T-helper 2 cell treated with Interferon-gamma antibody and Interleukin-4, amounts not matched to agents 5 μg/mL and 100 μg/mL, for 36 hours (primary cell): Measurements from ENCODE around the gene ATRAID.
"Not testable (repeated sequence)": the region's sequence is repeated elsewhere in the genome, so short reads cannot be mapped to it uniquely, and the experiment has no call there.

Experiments used
- DNase-seq: peaks from one replicate; pipeline ENCODE4 v3.0.0; 2021; ENCODE audit warnings: low spot score
- H3K27ac Mint-ChIP-seq: one replicate; pipeline ENCODE4 v1.8.0; 2021; ENCODE audit warnings: mild to moderate bottlenecking, mixed read lengths
- H3K27me3 Mint-ChIP-seq: one replicate; pipeline ENCODE4 v1.8.0; 2021; ENCODE audit warnings: low read depth, mixed read lengths
- H3K36me3 Mint-ChIP-seq: one replicate; pipeline ENCODE4 v1.8.0; 2021; ENCODE audit warnings: low read depth, mixed read lengths
- H3K4me1 Mint-ChIP-seq: one replicate; pipeline ENCODE4 v1.8.0; 2021; ENCODE audit warnings: low read depth, mixed read lengths
- H3K4me3 Mint-ChIP-seq: one replicate; pipeline ENCODE4 v1.8.0; 2022; ENCODE audit warnings: mild to moderate bottlenecking, moderate library complexity, mixed read lengths
- H3K9me3 Mint-ChIP-seq: one replicate; pipeline ENCODE4 v1.8.0; 2021; ENCODE audit warnings: mixed read lengths

ATRAID gene

DNA sequence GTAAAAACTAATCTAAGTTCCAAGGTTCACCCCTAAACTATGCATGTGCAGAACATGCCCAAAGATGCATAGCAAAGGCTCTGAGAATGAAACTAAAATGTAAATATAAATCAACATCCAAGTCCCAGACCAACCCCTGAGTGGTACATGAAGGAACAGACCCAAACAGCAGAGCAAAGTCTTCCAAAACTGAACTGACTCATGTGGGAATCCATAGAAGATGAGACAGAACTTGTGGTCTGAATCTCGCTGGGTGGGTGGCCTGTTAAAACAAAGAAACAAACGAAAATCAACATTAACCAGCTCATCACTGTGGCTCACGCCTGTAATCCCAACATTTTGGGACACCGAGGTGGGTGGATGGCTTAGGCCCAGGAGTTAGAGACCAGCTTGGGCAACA is 29.5 kb upstream of the ATRAID start:
- Mint-ChIP-seq H3K27me3 (peaks cover 45% of the 10 kb centered on the region), H3K4me1 (peaks cover 5% of the 10 kb centered on the region), H3K9me3 (no peaks in the 10 kb centered on the region), H3K36me3 (no peaks in the 10 kb centered on the region), H3K27ac (no peak overlapping the region), H3K4me3 (no peak overlapping the region)
- no peak for DNase-seq

DNA sequence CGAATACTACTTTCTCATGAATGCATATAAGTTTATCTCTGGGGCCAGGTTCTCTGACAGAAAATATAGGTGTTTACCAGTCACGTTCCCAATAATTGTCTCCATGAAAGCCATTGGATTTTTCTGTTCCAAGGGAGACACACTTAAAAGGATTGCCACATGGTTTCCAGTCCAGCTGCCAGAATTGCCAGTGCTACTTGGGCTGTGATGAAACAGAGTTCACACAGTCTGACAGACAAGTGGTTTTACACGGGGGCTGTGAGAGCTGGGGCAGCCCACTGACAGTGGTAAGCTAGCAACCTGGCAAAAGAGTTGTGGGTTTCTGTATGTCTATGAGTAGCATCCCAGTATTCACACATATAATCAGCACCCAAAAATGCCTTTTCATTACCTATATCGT is 27.7 kb upstream of the ATRAID start:
- no peak overlapping the region for H3K27ac Mint-ChIP-seq
- H3K9me3 Mint-ChIP-seq, result no peaks in the 10 kb centered on the region
- H3K4me3 Mint-ChIP-seq, result no peak overlapping the region
- H3K27me3 Mint-ChIP-seq, result peaks cover 38% of the 10 kb centered on the region
- DNase-seq, result no peak
- H3K36me3 Mint-ChIP-seq, result no peaks in the 10 kb centered on the region
- H3K4me1 Mint-ChIP-seq, result peaks cover 5% of the 10 kb centered on the region

DNA sequence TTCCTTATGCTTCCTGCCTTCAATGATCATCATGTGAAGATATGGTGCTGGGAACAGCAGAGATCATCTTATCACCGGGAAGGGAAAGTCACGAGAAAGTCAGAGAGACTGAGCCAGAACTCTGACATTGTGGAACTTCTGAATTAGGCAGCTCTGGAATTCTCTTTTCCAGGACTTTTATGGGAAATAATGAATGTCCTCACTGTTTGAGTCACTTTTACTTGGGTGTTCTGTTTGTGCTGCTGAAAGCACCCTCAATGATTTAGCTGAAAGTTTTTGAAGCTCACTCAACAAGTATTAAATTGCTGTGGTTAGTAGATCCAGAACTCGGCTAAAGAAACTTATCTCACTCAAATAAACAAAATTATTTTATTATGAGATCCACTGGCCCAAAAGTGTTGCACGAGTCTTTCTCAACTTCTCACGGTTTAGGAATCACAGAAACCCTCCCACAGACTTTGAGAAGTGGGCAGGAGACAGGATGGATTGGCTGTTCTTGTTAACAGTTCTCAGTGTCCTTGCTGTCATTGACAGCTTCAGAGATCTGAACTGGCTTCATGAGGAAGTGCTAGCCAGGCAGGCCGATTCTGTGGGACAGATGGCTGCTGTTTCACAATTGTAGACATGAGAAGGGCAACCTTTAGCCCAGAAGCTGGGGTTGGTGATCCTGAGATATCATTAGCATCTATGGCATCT is 26.4 kb upstream of the ATRAID start:
- H3K27me3 Mint-ChIP-seq, result peaks cover 28% of the 10 kb centered on the region
- no peak for DNase-seq
- H3K9me3 Mint-ChIP-seq, result no peaks in the 10 kb centered on the region
- no peak overlapping the region for H3K27ac Mint-ChIP-seq
- H3K4me3 Mint-ChIP-seq, result no peak overlapping the region
- no peaks in the 10 kb centered on the region for H3K36me3 Mint-ChIP-seq
- peaks cover 5% of the 10 kb centered on the region for H3K4me1 Mint-ChIP-seq

DNA sequence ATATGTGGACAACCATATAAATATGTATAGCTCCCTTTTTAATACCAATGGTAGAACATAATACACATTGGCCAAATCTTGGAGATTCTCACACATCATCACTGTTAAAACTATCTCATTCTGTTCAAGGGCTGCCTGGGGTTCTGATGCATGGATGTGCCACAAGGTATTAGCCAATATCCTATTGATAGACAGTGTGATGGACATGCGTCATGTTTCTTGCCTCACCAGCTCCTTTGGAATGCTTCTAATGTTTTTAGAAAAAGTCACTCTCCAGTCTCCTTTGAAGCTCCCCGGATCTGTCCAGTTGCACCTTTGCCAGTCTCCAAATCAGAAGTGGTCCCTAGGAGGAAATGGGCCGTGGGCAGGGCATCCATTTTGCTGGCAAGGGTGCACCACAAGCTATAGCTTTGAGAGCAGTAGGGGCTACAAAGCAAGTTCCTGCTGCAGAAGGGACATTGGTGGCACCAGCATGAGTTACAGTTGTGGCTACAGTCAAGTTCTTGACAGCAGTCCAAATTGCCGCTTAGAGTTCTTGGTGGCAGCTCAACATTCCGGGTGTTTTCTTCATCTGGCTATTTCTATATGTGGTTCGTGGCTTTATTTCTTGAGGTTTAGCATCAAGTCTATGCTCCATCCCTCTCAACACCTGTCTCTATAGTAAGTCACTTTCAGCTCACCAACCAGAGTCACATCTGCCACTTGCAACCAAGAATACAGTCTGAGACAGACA is 25.1 kb upstream of the ATRAID start:
- no peak overlapping the region for H3K4me3 Mint-ChIP-seq
- H3K36me3 Mint-ChIP-seq, result no peaks in the 10 kb centered on the region
- peaks cover 18% of the 10 kb centered on the region for H3K27me3 Mint-ChIP-seq
- H3K9me3 Mint-ChIP-seq, result no peaks in the 10 kb centered on the region
- no peak for DNase-seq
- no peak overlapping the region for H3K27ac Mint-ChIP-seq
- peaks cover 7% of the 10 kb centered on the region for H3K4me1 Mint-ChIP-seq

DNA sequence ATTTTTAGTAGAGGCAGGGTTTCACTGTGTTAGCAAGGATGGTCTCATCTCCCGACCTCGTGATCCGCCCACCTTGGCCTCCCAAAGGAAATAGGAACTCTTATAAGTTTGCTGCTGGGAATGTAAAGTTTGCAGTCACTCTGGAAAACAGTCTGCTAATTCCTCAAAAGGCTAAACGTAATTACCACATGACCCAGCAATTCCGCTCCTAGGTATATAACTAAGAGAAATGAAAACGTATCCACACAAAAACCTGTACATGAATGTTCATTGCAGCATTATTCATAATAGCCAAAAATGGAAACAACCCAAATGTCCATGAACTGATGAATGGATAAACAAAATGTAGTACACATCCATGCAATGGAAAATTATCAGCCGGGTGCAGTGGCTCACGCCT is 21.9 kb upstream of the ATRAID start:
- no peak for DNase-seq
- no peak overlapping the region for H3K27ac Mint-ChIP-seq
- no peaks in the 10 kb centered on the region for H3K36me3 Mint-ChIP-seq
- no peaks in the 10 kb centered on the region for H3K9me3 Mint-ChIP-seq
- no peak overlapping the region for H3K4me3 Mint-ChIP-seq
- H3K27me3 Mint-ChIP-seq, result peaks cover 8% of the 10 kb centered on the region
- peaks cover 2% of the 10 kb centered on the region for H3K4me1 Mint-ChIP-seq

DNA sequence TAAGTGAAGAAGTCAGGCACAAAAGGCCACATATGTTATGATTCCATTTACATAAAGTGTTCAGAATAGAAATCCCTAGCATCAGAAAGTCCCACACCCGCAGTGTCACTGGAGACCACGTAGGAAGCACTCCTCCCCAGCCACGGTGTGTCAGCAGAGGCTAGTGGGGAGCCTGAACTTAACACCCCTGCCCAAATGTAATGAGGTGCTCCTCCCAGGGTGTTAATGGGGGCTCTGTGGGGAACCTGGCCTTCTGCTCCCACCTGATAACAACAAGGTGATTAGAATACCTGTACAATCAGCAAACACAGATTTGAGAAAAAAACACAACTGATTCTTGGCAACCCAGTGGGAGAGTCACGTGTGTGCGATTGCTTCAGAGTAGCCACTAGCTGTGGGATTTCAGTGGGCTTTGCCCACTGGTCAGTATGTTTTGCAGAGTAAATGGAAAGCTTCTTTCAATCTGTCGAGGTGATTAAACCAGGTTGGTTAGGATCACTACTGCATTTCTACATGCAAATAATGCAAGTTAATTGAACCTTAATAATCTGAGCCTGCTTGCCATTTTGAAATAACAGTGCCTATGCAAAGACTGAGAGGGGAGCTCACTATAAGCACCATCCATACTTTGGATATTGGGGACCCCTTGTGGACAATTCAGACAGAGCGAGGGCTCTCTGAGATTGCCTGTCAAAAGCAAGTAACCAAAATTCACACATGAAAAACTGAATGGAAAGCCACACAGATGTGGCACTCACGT is 20.6 kb upstream of the ATRAID start:
- H3K9me3 Mint-ChIP-seq, result no peaks in the 10 kb centered on the region
- no peak overlapping the region for H3K4me3 Mint-ChIP-seq
- H3K27me3 Mint-ChIP-seq, result peaks cover 5% of the 10 kb centered on the region
- H3K27ac Mint-ChIP-seq, result no peak overlapping the region
- no peaks in the 10 kb centered on the region for H3K36me3 Mint-ChIP-seq
- no peak for DNase-seq
- peaks cover 2% of the 10 kb centered on the region for H3K4me1 Mint-ChIP-seq

DNA sequence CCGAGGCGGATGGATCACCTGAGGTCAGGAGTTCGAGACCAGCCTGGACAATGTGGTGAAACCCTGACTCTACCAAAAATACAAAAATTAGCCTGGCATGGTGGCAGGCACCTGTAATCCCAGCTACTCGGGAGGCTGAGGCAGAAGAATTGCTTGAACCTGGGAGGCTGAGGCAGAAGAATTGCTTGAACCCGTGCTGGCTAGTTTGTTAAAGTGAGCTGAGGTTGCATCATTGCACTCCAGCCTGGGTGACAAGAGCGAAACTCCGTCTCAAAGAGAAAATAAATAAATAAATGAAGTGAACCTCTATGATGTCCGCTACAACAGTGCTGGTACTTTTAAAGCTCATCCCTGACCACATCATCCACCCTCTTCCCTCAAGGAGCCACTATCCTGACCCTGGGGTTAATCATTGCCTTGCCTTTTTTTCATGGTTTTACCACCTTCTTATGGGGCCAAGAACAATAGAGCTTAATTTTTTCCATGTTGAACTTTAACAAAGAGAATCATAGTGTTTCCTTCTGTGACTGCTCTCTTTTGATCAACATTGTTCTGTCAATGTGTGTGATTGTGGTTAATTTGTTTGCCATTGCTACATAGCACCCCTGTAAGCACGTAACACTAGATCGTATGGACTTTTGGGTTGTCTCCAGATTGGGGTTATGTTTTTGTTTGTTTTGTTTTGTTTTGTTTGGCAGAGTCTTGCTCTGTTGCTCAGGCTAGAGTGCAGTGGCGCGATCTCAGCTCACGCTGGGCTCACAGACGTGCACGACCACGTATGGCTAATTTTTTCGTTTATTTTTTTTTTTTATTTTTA is 17.1 kb upstream of the ATRAID start:
- H3K9me3 Mint-ChIP-seq, result no peaks in the 10 kb centered on the region
- H3K27me3 Mint-ChIP-seq, result no peaks in the 10 kb centered on the region
- H3K36me3 Mint-ChIP-seq, result no peaks in the 10 kb centered on the region
- H3K27ac Mint-ChIP-seq, result no peak overlapping the region
- no peak for DNase-seq
- H3K4me1 Mint-ChIP-seq, result peaks cover 2% of the 10 kb centered on the region
- H3K4me3 Mint-ChIP-seq, result no peak overlapping the region

DNA sequence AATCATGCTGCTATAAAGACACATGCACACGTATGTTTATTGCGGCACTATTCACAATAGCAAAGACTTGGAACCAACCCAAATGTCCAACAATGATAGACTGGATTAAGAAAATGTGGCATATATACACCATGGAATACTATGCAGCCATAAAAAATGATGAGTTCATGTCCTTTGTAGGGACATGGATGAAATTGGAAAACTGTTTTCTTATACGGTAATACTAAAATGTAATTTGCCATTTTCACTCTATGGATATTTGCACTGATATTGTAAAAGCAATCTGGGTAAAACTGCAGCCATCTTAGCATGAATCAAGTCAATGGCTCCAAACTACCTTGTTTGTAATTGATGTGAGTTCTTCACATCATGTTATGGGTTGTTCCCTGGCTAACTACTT is 16.0 kb upstream of the ATRAID start:
- H3K36me3 Mint-ChIP-seq, H3K27ac Mint-ChIP-seq, DNase-seq, H3K27me3 Mint-ChIP-seq, H3K4me1 Mint-ChIP-seq, H3K9me3 Mint-ChIP-seq, H3K4me3 Mint-ChIP-seq: not testable (repeated sequence)

DNA sequence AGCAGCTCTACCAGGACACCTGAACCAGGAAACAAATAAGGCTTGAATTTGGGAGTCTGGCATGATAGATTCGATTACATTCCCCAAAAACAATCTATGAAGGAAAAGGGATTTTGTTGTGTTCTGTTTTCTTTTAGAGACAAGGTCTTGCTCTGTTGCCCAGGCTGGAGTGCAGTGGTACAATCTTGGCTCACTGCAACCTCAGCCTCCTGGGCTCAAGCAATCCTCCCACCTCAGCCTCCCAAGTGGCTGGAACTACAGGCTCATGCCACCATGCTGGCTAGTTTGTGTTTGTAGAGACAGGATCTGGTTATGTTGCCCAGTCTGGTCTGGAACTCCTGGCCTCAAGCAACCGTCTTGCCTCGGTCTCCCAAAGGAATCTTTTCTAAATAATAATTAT is 13.8 kb upstream of the ATRAID start:
- H3K27me3 Mint-ChIP-seq, H3K27ac Mint-ChIP-seq, H3K36me3 Mint-ChIP-seq, H3K9me3 Mint-ChIP-seq, H3K4me3 Mint-ChIP-seq, H3K4me1 Mint-ChIP-seq, DNase-seq: not testable (repeated sequence)

DNA sequence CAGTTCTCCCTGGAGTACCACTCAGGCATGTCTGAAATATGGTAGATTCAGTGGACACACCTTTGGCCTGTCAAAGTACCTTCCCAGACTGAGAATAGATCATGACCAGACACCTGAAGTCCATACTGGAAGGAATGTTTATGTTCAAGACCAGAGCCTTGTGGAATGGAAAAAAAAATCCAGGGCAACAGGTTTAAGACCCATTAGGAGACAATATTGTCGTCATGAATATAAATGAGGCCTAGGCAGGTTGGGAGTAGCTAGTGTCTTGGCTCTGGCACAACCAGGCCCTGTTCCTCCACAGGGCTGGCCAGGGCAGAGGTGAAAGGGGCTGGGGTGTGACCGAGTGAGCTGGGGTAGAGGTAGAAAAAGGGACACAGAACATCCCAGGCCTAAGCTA is 13.2 kb upstream of the ATRAID start:
- Mint-ChIP-seq H3K27me3 (no peaks in the 10 kb centered on the region), H3K36me3 (peaks cover 8% of the 10 kb centered on the region), H3K4me3 (no peak overlapping the region), H3K9me3 (no peaks in the 10 kb centered on the region), H3K4me1 (no peaks in the 10 kb centered on the region), H3K27ac (no peak overlapping the region)
- no peak for DNase-seq

DNA sequence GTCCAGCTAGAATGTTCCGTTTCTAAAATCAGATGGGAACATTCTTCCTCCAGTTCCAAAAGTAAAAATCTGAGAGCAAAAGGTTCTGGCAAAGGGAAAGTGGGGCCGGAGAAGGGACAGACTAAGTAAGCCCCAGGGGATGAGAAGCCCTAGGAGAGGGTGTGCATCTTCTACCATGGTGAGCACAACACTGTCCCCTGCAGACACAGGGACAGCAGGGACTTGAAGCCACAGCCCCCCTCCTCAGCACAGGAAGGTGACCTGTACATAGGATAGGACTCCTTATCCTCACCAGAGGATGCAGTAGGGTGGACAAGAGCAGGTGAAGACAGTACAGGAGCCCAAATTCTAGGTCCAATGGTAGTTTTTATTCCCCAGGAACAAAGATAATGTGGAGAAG is 12.6 kb upstream of the ATRAID start:
- Mint-ChIP-seq H3K27ac (no peak overlapping the region), H3K36me3 (peaks cover 8% of the 10 kb centered on the region), H3K4me3 (no peak overlapping the region), H3K4me1 (no peaks in the 10 kb centered on the region), H3K27me3 (no peaks in the 10 kb centered on the region), H3K9me3 (no peaks in the 10 kb centered on the region)
- no peak for DNase-seq

DNA sequence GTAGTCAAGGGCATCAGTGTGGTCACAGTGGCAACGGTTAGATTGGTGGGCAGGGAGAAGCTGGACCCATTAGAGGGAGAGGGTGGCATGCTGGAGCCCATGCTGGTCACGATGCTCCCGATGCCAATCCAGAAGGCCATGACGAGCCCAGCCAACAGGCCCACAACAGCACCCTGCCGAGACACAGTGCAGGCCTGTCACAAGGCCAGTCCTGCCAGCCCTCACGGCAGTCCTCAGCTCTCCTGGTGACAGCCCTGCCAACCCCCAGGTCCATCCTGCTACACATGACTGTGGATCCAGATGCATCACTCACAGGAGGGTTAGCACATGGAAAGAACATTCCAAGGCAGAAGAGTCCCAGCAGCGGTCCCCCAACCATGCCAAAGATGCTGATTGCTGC is 10.2 kb upstream of the ATRAID start:
- Mint-ChIP-seq H3K9me3 (no peaks in the 10 kb centered on the region), H3K36me3 (peaks cover 19% of the 10 kb centered on the region), H3K4me1 (peaks cover 7% of the 10 kb centered on the region), H3K4me3 (no peak overlapping the region), H3K27me3 (no peaks in the 10 kb centered on the region), H3K27ac (no peak overlapping the region)
- DNase-seq, result no peak

DNA sequence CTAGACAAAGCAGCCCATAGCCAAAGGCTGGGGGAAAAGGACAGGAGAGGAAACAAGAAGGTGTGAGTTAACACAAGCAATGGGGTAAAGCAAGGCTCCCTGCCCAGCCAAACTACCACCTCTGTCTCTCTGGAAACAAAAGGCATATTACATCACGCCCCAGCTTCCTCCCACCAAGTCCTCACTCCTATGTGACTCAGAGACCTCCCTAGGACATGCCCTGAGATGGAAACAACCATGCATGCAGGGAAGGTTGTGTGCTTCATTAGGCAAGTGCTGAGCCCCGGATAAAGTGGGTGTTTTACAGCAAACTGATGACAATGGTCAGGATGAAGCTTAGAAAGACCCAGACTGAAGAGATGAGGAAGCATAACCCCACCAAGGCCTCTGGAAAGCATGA is 9.0 kb upstream of the ATRAID start:
- DNase-seq, result no peak
- H3K27ac Mint-ChIP-seq, result no peak overlapping the region

DNA sequence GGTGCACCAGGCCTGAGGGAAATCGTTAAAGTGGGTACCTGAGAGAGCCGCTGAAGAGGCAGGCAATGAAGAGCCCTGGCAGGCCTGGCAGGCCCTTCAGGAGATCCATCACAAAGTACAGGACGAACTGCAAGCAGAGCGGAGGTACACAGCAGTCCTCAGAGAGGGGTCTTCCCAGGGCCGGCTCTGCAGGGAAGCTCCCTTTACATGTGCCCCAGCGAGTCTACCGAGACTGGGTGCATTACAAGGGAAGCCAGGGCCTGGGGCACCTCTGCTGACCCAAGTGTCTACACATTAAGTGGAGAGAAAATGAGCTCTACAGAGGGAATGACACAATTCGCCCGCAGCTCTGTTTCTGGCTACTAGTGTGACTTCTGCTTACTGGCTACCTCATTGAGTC is 8.1 kb upstream of the ATRAID start:
- Mint-ChIP-seq H3K9me3 (no peaks in the 10 kb centered on the region), H3K36me3 (peaks cover 23% of the 10 kb centered on the region), H3K4me3 (no peak overlapping the region), H3K27ac (no peak overlapping the region), H3K4me1 (peaks cover 8% of the 10 kb centered on the region), H3K27me3 (no peaks in the 10 kb centered on the region)
- no peak for DNase-seq

More for the DNA sequence above, 9.0 kb upstream of the ATRAID start:
- Mint-ChIP-seq H3K36me3 (peaks cover 23% of the 10 kb centered on the region), H3K4me3 (no peak overlapping the region), H3K27me3 (no peaks in the 10 kb centered on the region), H3K9me3 (no peaks in the 10 kb centered on the region), H3K4me1 (peaks cover 8% of the 10 kb centered on the region)
